ENCODE data around the gene INSL3.
"Not testable (repeated sequence)": the region's sequence is repeated elsewhere in the genome, so short reads cannot be mapped to it uniquely, and the experiment has no call there.

INSL3 gene

GRCh38 chr19:17824339-17824738 lies 3.0 kb upstream of the INSL3 start:
- no peak for DNase-seq (ENCODE audit: low read depth in 2 of 3, low spot score in 1 of 3)

- no peak for DNase-seq (ENCODE audit: low read depth in 2 of 3, low spot score in 1 of 3)
These were observed 3.5 kb downstream of the INSL3 start for GRCh38 chr19:17817668-17818363.

- DNase-seq (ENCODE audit: low read depth in 2 of 3, low spot score in 1 of 3): no peak
These were observed 9.2 kb downstream of the INSL3 start for GRCh38 chr19:17812099-17812498.

- no peak for DNase-seq (ENCODE audit: low read depth in 2 of 3, low spot score in 1 of 3)
These were observed 9.6 kb downstream of the INSL3 start for GRCh38 chr19:17811681-17812080.

GRCh38 chr19:17811103-17811502 lies 10.2 kb downstream of the INSL3 start:
- DNase-seq (ENCODE audit: low read depth in 2 of 3, low spot score in 1 of 3): no peak

- DNase-seq (ENCODE audit: low read depth in 2 of 3, low spot score in 1 of 3): no peak
These were observed 13.5 kb downstream of the INSL3 start for GRCh38 chr19:17807731-17808316.

GRCh38 chr19:17806945-17807344 lies 14.4 kb downstream of the INSL3 start:
- DNase-seq (ENCODE audit: low read depth in 2 of 3, low spot score in 1 of 3): no peak

- DNase-seq (ENCODE audit: low read depth in 2 of 3, low spot score in 1 of 3): no peak
These were observed 15.9 kb downstream of the INSL3 start for GRCh38 chr19:17805427-17805826.

- DNase-seq (ENCODE audit: low read depth in 2 of 3, low spot score in 1 of 3): no peak
These were observed 17.9 kb downstream of the INSL3 start for GRCh38 chr19:17803264-17803896.

GRCh38 chr19:17802137-17802858 lies 19.0 kb downstream of the INSL3 start:
- no peak for DNase-seq (ENCODE audit: low read depth in 2 of 3, low spot score in 1 of 3)

- not testable (repeated sequence) for DNase-seq (ENCODE audit: low read depth in 2 of 3, low spot score in 1 of 3)
These were observed 22.7 kb downstream of the INSL3 start for GRCh38 chr19:17798599-17798998.

GRCh38 chr19:17797424-17798201 lies 23.7 kb downstream of the INSL3 start:
- peak; percentile 53 to 68 (median 66) for DNase-seq (ENCODE audit: low read depth in 2 of 3, low spot score in 1 of 3)

- DNase-seq (ENCODE audit: low read depth in 2 of 3, low spot score in 1 of 3): no peak
These were observed 24.4 kb downstream of the INSL3 start for GRCh38 chr19:17796838-17797423.

GRCh38 chr19:17796013-17796837 lies 25.1 kb downstream of the INSL3 start:
- no peak for DNase-seq (ENCODE audit: low read depth in 2 of 3, low spot score in 1 of 3)

- no peak for DNase-seq (ENCODE audit: low read depth in 2 of 3, low spot score in 1 of 3)
These were observed 25.8 kb downstream of the INSL3 start for GRCh38 chr19:17795495-17795856.

GRCh38 chr19:17794731-17795494 lies 26.4 kb downstream of the INSL3 start, which contains the start of gene B3GNT3:
B3GNT3 (plus strand) TSS chr19:17795138; CDS start chr19:17807808, 12,670 bp downstream.
- DNase-seq (ENCODE audit: low read depth in 2 of 3, low spot score in 1 of 3): no peak

- no peak for DNase-seq (ENCODE audit: low read depth in 2 of 3, low spot score in 1 of 3)
These were observed 26.9 kb downstream of the INSL3 start for GRCh38 chr19:17794412-17794730.

GRCh38 chr19:17790059-17790780 lies 31.1 kb downstream of the INSL3 start:
- DNase-seq (ENCODE audit: low read depth in 2 of 3, low spot score in 1 of 3): no peak

- no peak for DNase-seq (ENCODE audit: low read depth in 2 of 3, low spot score in 1 of 3)
These were observed 32.7 kb downstream of the INSL3 start for GRCh38 chr19:17788632-17789031.
